Stimulated activated CD4-positive, alpha-beta T cell treated with anti-CD3 and anti-CD28 coated beads, Interleukin-15, amount 100 ng/mL, for 48 hours (primary cell): ENCODE measurements around the gene HACD4.
"Not testable (repeated sequence)": the region's sequence is repeated elsewhere in the genome, so short reads cannot be mapped to it uniquely, and the experiment has no call there.

Source experiments
- DNase-seq, 2 donors: peaks; one replicate each; pipeline ENCODE4 v3.0.0-alpha.2; 2020; ENCODE audit warnings: low read depth in 2 of 2

The HACD4 gene

GRCh38 chr9:21016701-21017491 is 14.5 kb downstream of the HACD4 start:
- no peak for DNase-seq

GRCh38 chr9:21015995-21016394 is 15.4 kb downstream of the HACD4 start:
- DNase-seq: no peak

GRCh38 chr9:21015129-21015815 is 16.2 kb downstream of the HACD4 start:
- no peak for DNase-seq

- DNase-seq: no peak
These were observed 29.4 kb downstream of the HACD4 start for GRCh38 chr9:21002040-21002439.

- DNase-seq: no peak
These were observed 29.9 kb downstream of the HACD4 start for GRCh38 chr9:21001581-21001980.

- peak in 1 of 2 donors; percentile 0 for DNase-seq
These were observed 33.9 kb downstream of the HACD4 start for GRCh38 chr9:20997503-20998076.

GRCh38 chr9:20996809-20997208 is 34.6 kb downstream of the HACD4 start:
- no peak for DNase-seq

- no peak for DNase-seq
These were observed 35.8 kb downstream of the HACD4 start for GRCh38 chr9:20995616-20996015.

- no peak for DNase-seq
These were observed 37.0 kb downstream of the HACD4 start for GRCh38 chr9:20994486-20994885.

GRCh38 chr9:20990867-20991266 is 40.6 kb downstream of the HACD4 start:
- DNase-seq: no peak

GRCh38 chr9:20989923-20990341 is 41.5 kb downstream of the HACD4 start:
- DNase-seq: no peak

- DNase-seq: no peak
These were observed 42.6 kb downstream of the HACD4 start for GRCh38 chr9:20988671-20989315.

GRCh38 chr9:20988061-20988460 is 43.4 kb downstream of the HACD4 start:
- DNase-seq: no peak

- no peak for DNase-seq
These were observed 43.9 kb downstream of the HACD4 start for GRCh38 chr9:20987521-20987920.

GRCh38 chr9:20985851-20986600 is 45.4 kb downstream of the HACD4 start:
- no peak for DNase-seq

GRCh38 chr9:20984506-20984905 is 46.9 kb downstream of the HACD4 start:
- no peak for DNase-seq

- DNase-seq: no peak
These were observed 50.0 kb downstream of the HACD4 start for GRCh38 chr9:20981486-20981885.

- no peak for DNase-seq
These were observed 50.5 kb downstream of the HACD4 start for GRCh38 chr9:20980832-20981455.

GRCh38 chr9:20978249-20978648 is 53.2 kb downstream of the HACD4 start:
- no peak for DNase-seq

- not testable (repeated sequence) for DNase-seq
These were observed 57.1 kb downstream of the HACD4 start for GRCh38 chr9:20974191-20974938.
